GM23248 (cell line): Measurements from ENCODE around the gene KRT37. TPM values are rescaled to one million over a fixed set of nuclear protein-coding genes. Genes with fewer than 3 reads are reported as not detected.
"Not testable (repeated sequence)": the region's sequence is repeated elsewhere in the genome, so short reads cannot be mapped to it uniquely, and the experiment has no call there.

Experiments used
- DNase-seq: peaks from one replicate; pipeline ENCODE4 v3.0.0-alpha.2; 2015
- H2AFZ ChIP-seq: fragments of 200-600 bp; sonication (generic); 2 replicates; pipeline ENCODE4 v1.6.1; 2016; ENCODE audit warnings: antibody characterized with exemption
- H3F3A ChIP-seq: fragments of 200-600 bp; sonication (generic); 2 replicates; pipeline ENCODE4 v1.6.1; 2016; ENCODE audit warnings: mild to moderate bottlenecking, antibody characterized with exemption, mixed run types; ENCODE audit not compliant: insufficient read depth
- H3K27ac ChIP-seq: fragments of 200-600 bp; sonication (generic); 2 replicates; pipeline ENCODE4 v1.5.1; 2016; ENCODE audit warnings: mild to moderate bottlenecking
- H3K27me3 ChIP-seq: fragments of 200-600 bp; sonication (generic); replicated peaks from 2 replicates; pipeline ENCODE4 v1.6.1; 2016; ENCODE audit warnings: mild to moderate bottlenecking; ENCODE audit not compliant: insufficient read depth
- H3K36me3 ChIP-seq: fragments of 200-600 bp; sonication (generic); 2 replicates; pipeline ENCODE4 v1.6.1; 2016; ENCODE audit warnings: low read depth, mild to moderate bottlenecking
- H3K4me1 ChIP-seq: fragments of 200-600 bp; sonication (generic); 2 replicates; pipeline ENCODE4 v1.6.1; 2016; ENCODE audit warnings: mild to moderate bottlenecking; ENCODE audit not compliant: insufficient read depth
- H3K4me2 ChIP-seq: fragments of 200-600 bp; sonication (generic); one replicate; pipeline ENCODE4 v1.6.1; 2016; ENCODE audit warnings: mild to moderate bottlenecking; ENCODE audit not compliant: unreplicated experiment
- H3K4me3 ChIP-seq: fragments of 200-600 bp; sonication (generic); 2 replicates; pipeline ENCODE4 v1.5.1; 2016; ENCODE audit warnings: mild to moderate bottlenecking
- H3K79me2 ChIP-seq: fragments of 200-600 bp; sonication (generic); 2 replicates; pipeline ENCODE4 v1.6.1; 2016; ENCODE audit warnings: mild to moderate bottlenecking; ENCODE audit not compliant: insufficient read depth
- H3K9ac ChIP-seq: fragments of 200-600 bp; sonication (generic); 2 replicates; pipeline ENCODE4 v1.6.1; 2016; ENCODE audit warnings: mild to moderate bottlenecking
- H3K9me2 ChIP-seq: fragments of 200-600 bp; sonication (generic); 2 replicates; pipeline ENCODE4 v1.6.1; 2016; ENCODE audit warnings: mixed run types, mild to moderate bottlenecking, moderate library complexity; ENCODE audit not compliant: insufficient read depth
- H3K9me3 ChIP-seq: fragments of 200-600 bp; sonication (generic); one replicate; pipeline ENCODE4 v1.6.1; 2017; ENCODE audit warnings: low read depth
- H4K20me1 ChIP-seq: fragments of 200-600 bp; sonication (generic); 2 replicates; pipeline ENCODE4 v1.6.0; 2016; ENCODE audit not compliant: insufficient read depth
- EZH2 ChIP-seq: fragments of 200-600 bp; sonication (generic); IDR thresholded peaks from 2 replicates; pipeline ENCODE4 v1.6.1; 2018; ENCODE audit warnings: antibody characterized with exemption, mild to moderate bottlenecking; ENCODE audit not compliant: insufficient read depth, poor library complexity, severe bottlenecking
- EZH2phosphoT487 ChIP-seq: fragments of 200-600 bp; sonication (generic); IDR thresholded peaks from 2 replicates; pipeline ENCODE4 v1.6.1; 2018; ENCODE audit warnings: antibody characterized with exemption, moderate library complexity, mild to moderate bottlenecking, low read depth; ENCODE audit not compliant: insufficient read depth
- WGBS, 2 experiments: methylation state at CpG; one replicate each; pipeline ENCODE4 v1.1.6; 2015 to 2017; ENCODE audit warnings: low lambda C conversion rate in 2 of 2, low coverage in 1 of 2; ENCODE audit errors: missing lambda C conversion rate in 2 of 2; 5-methylcytosine and 5-hydroxymethylcytosine counted together
- in situ Hi-C: fragments of 300-500 bp; cut with MboI; formaldehyde crosslinking; loops from 2 replicates; pipeline ENCODE4 v1.15.0; 2020
- polyA plus RNA-seq: library from polyadenylated mRNA; unstranded; fragments of >200 nt; fragmentation: Nextera tagmentation; extraction: Ambion mirVana; gene quantifications from 2 replicates; pipeline ENCODE4 v1.2.1, GENCODE V29; 2016
- small RNA-seq: library from RNA; depleted of rRNA; stranded (forward); fragments of <200 nt; gene quantifications from one replicate; pipeline ENCODE3, GENCODE V24; 2014; ENCODE audit warnings: low read depth, low replicate concordance
- total RNA-seq: library from RNA; depleted of rRNA; stranded (reverse); fragments of >200 nt; shearing (Covaris generic); gene quantifications from 2 replicates; pipeline ENCODE4 v1.2.3, GENCODE V29; 2014; rRNA removed

KRT37 gene
- total and polyA plus RNA-seq, 2 experiments from 2014 or later, result not detected

DNA sequence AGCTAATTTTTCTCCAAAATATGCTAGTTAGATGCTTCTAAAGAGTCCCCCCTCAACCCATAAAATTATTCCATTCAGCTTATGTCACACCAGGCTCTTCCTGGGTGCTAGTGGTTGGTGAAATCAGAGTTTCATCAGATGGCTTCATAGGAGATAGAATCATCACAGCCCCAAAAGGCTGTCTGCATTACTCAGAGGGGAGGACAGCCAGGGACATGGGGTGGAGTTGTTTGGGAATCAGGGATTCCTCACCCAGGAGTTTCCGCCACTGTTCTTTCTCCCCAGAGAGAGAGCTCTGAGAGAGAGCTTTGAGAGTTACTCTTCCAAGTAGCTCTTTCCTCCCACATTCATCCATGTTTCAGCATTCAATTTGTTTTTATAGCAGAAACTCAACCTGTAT lies 42.0 kb downstream of the KRT37 start:
- Histone ChIP-seq H3K4me1 (peaks cover 52% of the 10 kb centered on the region), H3K36me3 (0 out of 2 replicates have a peak, but pooled peaks cover 2% of the 10 kb centered on the region), H3K9me2 (no peaks in the 10 kb centered on the region), H3K4me2 (peak overlapping the region; percentile 11), H4K20me1 (no peaks in the 10 kb centered on the region), H3K27ac (peak overlapping the region; percentile 94), H2AFZ (no peak overlapping the region), H3K27me3 (no peaks in the 10 kb centered on the region), H3K4me3 (no peak overlapping the region), H3K9ac (peak overlapping the region; percentile 35; the same call in 1 of the 2 replicates), H3F3A (peaks cover 50% of the 10 kb centered on the region), H3K79me2 (no peaks in the 10 kb centered on the region), H3K9me3 (peaks cover 3% of the 10 kb centered on the region)
- WGBS, 2 experiments, result 33 to 37% methylated on average over 1 of the region's 1 CpG
- DNase-seq, result peak; percentile 92
- in situ Hi-C loops, result no loop called here
- no peak for TF ChIP-seq EZH2phosphoT487
- no peak for TF ChIP-seq EZH2

DNA sequence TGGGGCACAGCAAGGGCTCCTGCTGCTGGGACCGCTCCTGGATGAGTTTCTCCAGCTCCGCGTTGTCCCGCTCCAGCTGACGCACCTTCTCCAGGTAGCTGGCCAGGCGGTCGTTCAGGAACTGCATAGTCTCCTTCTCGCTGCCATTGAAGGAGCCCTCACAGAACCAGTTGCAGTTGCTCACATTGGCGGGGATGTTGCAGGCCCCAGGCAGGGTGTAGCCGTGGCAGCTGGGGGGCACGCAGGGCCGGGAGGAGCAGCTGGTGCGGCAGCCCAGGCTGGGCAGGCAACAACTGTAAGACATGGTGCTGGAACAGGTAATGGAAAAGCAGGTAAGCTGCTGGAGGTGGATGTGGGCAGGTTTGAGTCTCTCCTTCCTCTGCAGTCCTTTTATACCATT lies 42.4 kb downstream of the KRT37 start, which contains the start of gene KRT34:
TSS of gene KRT34 (minus strand) at position 364 of the 400 bp plus-strand sequence. CDS start at position 304, 60 bp downstream.
- H4K20me1 ChIP-seq, H3K79me2 ChIP-seq, H3K9me2 ChIP-seq, H3K36me3 ChIP-seq, DNase-seq, in situ Hi-C loops, H3K4me3 ChIP-seq, H2AFZ ChIP-seq, H3K27me3 ChIP-seq, H3K9me3 ChIP-seq: not testable (repeated sequence)
- Histone ChIP-seq H3K27ac (peak within 1 kb of the TSS; percentile 94), H3K4me1 (peaks cover 56% of the 10 kb centered on the region), H3F3A (peaks cover 54% of the 10 kb centered on the region), H3K4me2 (peak within 1 kb of the TSS; percentile 11), H3K9ac (peak within 1 kb of the TSS; percentile 59; the same call in 1 of the 2 replicates)
- WGBS, 2 experiments, result 94 to 96% methylated on average over 13 of the region's 13 CpGs

DNA sequence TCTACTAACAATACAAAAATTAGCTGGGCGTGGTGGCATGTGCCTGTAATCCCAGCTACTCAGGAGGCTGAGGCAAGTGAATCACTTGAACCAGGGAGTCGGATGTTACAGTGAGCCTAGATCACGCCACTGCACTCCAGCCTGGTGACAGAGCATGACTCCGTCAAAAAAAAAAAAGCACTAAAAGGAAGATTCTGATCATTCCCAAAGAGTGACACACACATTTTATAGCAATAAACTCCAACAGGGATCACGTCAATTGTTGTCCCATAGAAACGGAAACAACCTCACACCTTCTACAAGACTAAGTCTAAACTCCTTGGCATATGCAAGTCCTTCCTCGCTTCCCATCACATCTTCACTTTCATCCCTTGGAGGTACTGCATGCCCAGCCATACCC lies 44.3 kb downstream of the KRT37 start:
- peak; percentile 91 for DNase-seq
- in situ Hi-C loops, H3K9me2 ChIP-seq, H4K20me1 ChIP-seq, H3K9me3 ChIP-seq, H3K36me3 ChIP-seq, H3K27me3 ChIP-seq, H3K79me2 ChIP-seq, H2AFZ ChIP-seq, H3K4me3 ChIP-seq: not testable (repeated sequence)
- Histone ChIP-seq H3K9ac (peak overlapping the region; percentile 59), H3K4me1 (peaks cover 59% of the 10 kb centered on the region), H3K4me2 (peak overlapping the region; percentile 68), H3K27ac (peak overlapping the region; percentile 94), H3F3A (peaks cover 54% of the 10 kb centered on the region)
- 8 to 10% methylated on average over 7 of the region's 7 CpGs for WGBS, 2 experiments

DNA sequence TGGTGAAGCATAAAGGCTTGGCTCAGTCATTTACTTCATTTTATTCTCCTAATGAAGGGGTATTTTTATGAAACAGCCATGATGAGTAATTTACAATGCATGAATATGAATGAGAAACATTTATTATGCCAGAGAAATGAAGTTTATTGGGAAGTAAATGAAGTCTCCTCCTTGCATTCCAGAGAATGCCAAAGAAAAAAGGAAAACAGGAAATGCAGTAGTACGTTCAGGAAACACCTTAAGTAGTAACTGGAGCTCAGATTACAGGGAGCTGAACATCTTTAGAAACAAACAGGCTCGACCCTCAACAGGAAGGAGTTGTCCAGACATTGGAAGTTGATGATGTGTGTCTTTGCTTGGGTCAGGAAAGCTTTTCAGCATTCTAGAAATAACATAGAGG lies 46.8 kb downstream of the KRT37 start:
- Histone ChIP-seq H3K4me3 (no peak overlapping the region), H3K79me2 (no peaks in the 10 kb centered on the region), H3F3A (peaks cover 43% of the 10 kb centered on the region), H3K4me2 (peak overlapping the region; percentile 28), H3K9me3 (no peaks in the 10 kb centered on the region), H3K9ac (no peak overlapping the region), H3K36me3 (no peaks in the 10 kb centered on the region), H2AFZ (peak overlapping the region; percentile 22; the same call in 1 of the 2 replicates), H4K20me1 (no peaks in the 10 kb centered on the region), H3K9me2 (no peaks in the 10 kb centered on the region), H3K27me3 (no peaks in the 10 kb centered on the region), H3K4me1 (peaks cover 45% of the 10 kb centered on the region), H3K27ac (peak overlapping the region; percentile 25)
- 14 to 18% methylated on average over 2 of the region's 2 CpGs for WGBS, 2 experiments
- TF ChIP-seq EZH2phosphoT487 (no peak), EZH2 (no peak)
- peak; percentile 16 for DNase-seq
- in situ Hi-C loops, result no loop called here

Small RNA genes lying within 50 kb of the gene (small RNA-seq; reads per million reads assigned to genes)
- 43.7 reads per million, percentile 92 among the genes with 10 or more reads in this experiment for gene RNU2-32P

Other genes with a start within 250 kb of the KRT37 start
- gene KRTAP4-2, start 246.4 kb downstream of the KRT37 start, total RNA-seq, result not detected in 2 replicates
- gene KRTAP4-2, start 246.4 kb downstream of the KRT37 start, polyA plus RNA-seq, result not detected in 2 replicates
- 0.76 TPM in 1 of 2 replicates, not detected in the other for gene KRTAP4-1, start 239.7 kb downstream of the KRT37 start, total RNA-seq
- gene KRTAP4-1, start 239.7 kb downstream of the KRT37 start, polyA plus RNA-seq, result not detected in 2 replicates
- gene KRTAP9-1, start 234.7 kb downstream of the KRT37 start, total RNA-seq, result not detected in 2 replicates
- gene KRTAP9-1, start 234.7 kb downstream of the KRT37 start, polyA plus RNA-seq, result not detected in 2 replicates
- gene KRTAP9-2, start 197.9 kb downstream of the KRT37 start, total RNA-seq, result not detected in 2 replicates
- not detected in 2 replicates for gene KRTAP9-2, start 197.9 kb downstream of the KRT37 start, polyA plus RNA-seq
- gene KRTAP9-3, start 192.1 kb downstream of the KRT37 start, total RNA-seq, result not detected in 2 replicates
- not detected in 2 replicates for gene KRTAP9-3, start 192.1 kb downstream of the KRT37 start, polyA plus RNA-seq
- gene KRTAP9-8, start 186.6 kb downstream of the KRT37 start, total RNA-seq, result not detected in 2 replicates
- gene KRTAP9-8, start 186.6 kb downstream of the KRT37 start, polyA plus RNA-seq, result not detected in 2 replicates
- not detected in 2 replicates for gene KRTAP9-4, start 174.9 kb downstream of the KRT37 start, total RNA-seq
- not detected in 2 replicates for gene KRTAP9-4, start 174.9 kb downstream of the KRT37 start, polyA plus RNA-seq
- not detected in 2 replicates for gene KRTAP9-9, start 169.2 kb downstream of the KRT37 start, total RNA-seq
- gene KRTAP9-9, start 169.2 kb downstream of the KRT37 start, polyA plus RNA-seq, result not detected in 2 replicates
- not detected in 2 replicates for gene KRTAP9-6, start 159.2 kb downstream of the KRT37 start, total RNA-seq
- not detected in 2 replicates for gene KRTAP9-6, start 159.2 kb downstream of the KRT37 start, polyA plus RNA-seq
- not detected in 2 replicates for gene KRTAP9-7, start 148.9 kb downstream of the KRT37 start, total RNA-seq
- not detected in 2 replicates for gene KRTAP9-7, start 148.9 kb downstream of the KRT37 start, polyA plus RNA-seq
- gene KRTAP29-1, start 121.7 kb downstream of the KRT37 start, total RNA-seq, result not detected in 2 replicates
- not detected in 2 replicates for gene KRTAP29-1, start 121.7 kb downstream of the KRT37 start, polyA plus RNA-seq
- gene KRTAP16-1, start 115.3 kb downstream of the KRT37 start, total RNA-seq, result not detected in 2 replicates
- gene KRTAP16-1, start 115.3 kb downstream of the KRT37 start, polyA plus RNA-seq, result not detected in 2 replicates
- not detected in 2 replicates for gene KRTAP17-1, start 108.9 kb downstream of the KRT37 start, total RNA-seq
- not detected in 2 replicates for gene KRTAP17-1, start 108.9 kb downstream of the KRT37 start, polyA plus RNA-seq
- not detected in 2 replicates for gene KRT33A, start 73.8 kb downstream of the KRT37 start, total RNA-seq
- gene KRT33A, start 73.8 kb downstream of the KRT37 start, polyA plus RNA-seq, result not detected in 2 replicates
- gene KRT33B, start 54.8 kb downstream of the KRT37 start, total RNA-seq, result 0.25 and 0.76 TPM in 2 replicates
- gene KRT33B, start 54.8 kb downstream of the KRT37 start, polyA plus RNA-seq, result 1.0 and 1.2 TPM in 2 replicates
- gene KRT34, start 42.3 kb downstream of the KRT37 start, total RNA-seq, result 73.5 and 77.8 TPM in 2 replicates
- 39.8 and 42.2 TPM in 2 replicates for gene KRT34, start 42.3 kb downstream of the KRT37 start, polyA plus RNA-seq
- not detected in 2 replicates for gene KRT31, start 27.0 kb downstream of the KRT37 start, total RNA-seq
- gene KRT31, start 27.0 kb downstream of the KRT37 start, polyA plus RNA-seq, result not detected in 2 replicates
- gene KRT38, start 16.4 kb upstream of the KRT37 start, total RNA-seq, result not detected in 2 replicates
- not detected in 2 replicates for gene KRT38, start 16.4 kb upstream of the KRT37 start, polyA plus RNA-seq
- gene KRT32, start 42.8 kb upstream of the KRT37 start, total RNA-seq, result not detected in 2 replicates
- gene KRT32, start 42.8 kb upstream of the KRT37 start, polyA plus RNA-seq, result not detected in 2 replicates
- not detected in 2 replicates for gene KRT35, start 56.6 kb upstream of the KRT37 start, total RNA-seq
- not detected in 2 replicates for gene KRT35, start 56.6 kb upstream of the KRT37 start, polyA plus RNA-seq
- gene KRT36, start 65.3 kb upstream of the KRT37 start, total RNA-seq, result not detected in 2 replicates
- gene KRT36, start 65.3 kb upstream of the KRT37 start, polyA plus RNA-seq, result not detected in 2 replicates
- gene KRT13, start 81.0 kb upstream of the KRT37 start, total RNA-seq, result 0.76 TPM in 1 of 2 replicates, not detected in the other
- gene KRT13, start 81.0 kb upstream of the KRT37 start, polyA plus RNA-seq, result not detected in 2 replicates
- gene KRT15, start 94.3 kb upstream of the KRT37 start, total RNA-seq, result 0.65 and 1.1 TPM in 2 replicates
- gene KRT15, start 94.3 kb upstream of the KRT37 start, polyA plus RNA-seq, result 2.3 and 2.7 TPM in 2 replicates
- gene KRT19, start 103.7 kb upstream of the KRT37 start, total RNA-seq, result 65.4 and 71.5 TPM in 2 replicates
- 95.5 and 100 TPM in 2 replicates for gene KRT19, start 103.7 kb upstream of the KRT37 start, polyA plus RNA-seq
- not detected in 2 replicates for gene KRT9, start 147.5 kb upstream of the KRT37 start, total RNA-seq
- gene KRT9, start 147.5 kb upstream of the KRT37 start, polyA plus RNA-seq, result not detected in 2 replicates
- 0.25 TPM in 1 of 2 replicates, not detected in the other for gene KRT14, start 162.3 kb upstream of the KRT37 start, total RNA-seq
- gene KRT14, start 162.3 kb upstream of the KRT37 start, polyA plus RNA-seq, result 0.90 and 0.93 TPM in 2 replicates
- 0.38 and 2.5 TPM in 2 replicates for gene KRT16, start 188.2 kb upstream of the KRT37 start, total RNA-seq
- gene KRT16, start 188.2 kb upstream of the KRT37 start, polyA plus RNA-seq, result 0.90 and 1.2 TPM in 2 replicates
- 0.51 and 3.8 TPM in 2 replicates for gene KRT17, start 200.0 kb upstream of the KRT37 start, total RNA-seq
- 1.4 and 1.8 TPM in 2 replicates for gene KRT17, start 200.0 kb upstream of the KRT37 start, polyA plus RNA-seq